Sigmoid colon (tissue), 7 donors: ENCODE results near the gene TAF6L. TPM values are rescaled to one million over a fixed set of nuclear protein-coding genes. Genes with fewer than 3 reads are reported as not detected.

Experiments used
- DNase-seq: peaks from one replicate; pipeline ENCODE4 v3.0.0-alpha.2; 2019
- H3K27ac ChIP-seq, 4 donors: fragments of 200-600 bp; sonication (generic); one replicate each; pipeline ENCODE4 v1.5.1; 2016 to 2019; ENCODE audit warnings: mild to moderate bottlenecking in 1 of 4
- H3K27me3 ChIP-seq, 3 donors: fragments of 200-600 bp; sonication (generic); one replicate each; pipeline ENCODE4 v1.5.1; 2019; ENCODE audit warnings: mild to moderate bottlenecking in 1 of 3
- H3K36me3 ChIP-seq, 4 donors: fragments of 200-600 bp; sonication (generic); one replicate each; pipeline ENCODE4 v1.5.1; 2016 to 2019
- H3K4me1 ChIP-seq, 4 donors: fragments of 200-600 bp; sonication (generic); one replicate each; pipeline ENCODE4 v1.5.1; 2017 to 2019
- H3K4me3 ChIP-seq, 4 donors: fragments of 200-600 bp; sonication (generic); one replicate each; pipeline ENCODE4 v1.5.1; 2017 to 2019; ENCODE audit warnings: mild to moderate bottlenecking in 2 of 4, moderate library complexity in 1 of 4
- H3K9me3 ChIP-seq, 4 donors: fragments of 200-600 bp in 3 of 4; sonication (generic) in 3 of 4; one replicate each; pipeline versions ENCODE4 v1.5.1 to v1.6.1; 2013 to 2019
- EP300 ChIP-seq, 4 donors: sonication (generic); formaldehyde crosslinking; IDR thresholded peaks; one replicate each; pipeline ENCODE4 v1.6.1; 2017; ENCODE audit warnings: antibody characterized with exemption in 4 of 4
- POLR2A ChIP-seq, 2 donors: fragments of 450-650 bp; IDR thresholded peaks; one replicate each; pipeline ENCODE4 v1.6.1; 2016; ENCODE audit warnings: antibody characterized with exemption in 2 of 2, mild to moderate bottlenecking in 2 of 2, moderate library complexity in 2 of 2
- POLR2AphosphoS5 ChIP-seq, 4 donors: sonication (generic); formaldehyde crosslinking; IDR thresholded peaks; one replicate each; pipeline ENCODE4 v1.6.1; 2017; ENCODE audit warnings: antibody characterized with exemption in 4 of 4
- WGBS, 2 donors: extraction: QIAGEN DNeasy Blood & Tissue Kit; methylation state at CpG; one replicate each; pipeline ENCODE4 v1.1.7; 2013; 5-methylcytosine and 5-hydroxymethylcytosine counted together
- intact Hi-C: fragments of 100-400 bp; cut with DNase I; formaldehyde crosslinking; loops from one replicate; pipeline ENCODE4 v1.15.1; 2023
- polyA plus RNA-seq, 3 donors: library from polyadenylated mRNA; stranded (reverse); fragments of 200-250 nt; gene quantifications; one replicate each; pipeline ENCODE4 v1.2.3, GENCODE V29; 2013
- small RNA-seq, 3 donors: library from RNA; depleted of rRNA; stranded (forward); fragments of <200 nt; gene quantifications; one replicate each; pipeline ENCODE3, GENCODE V24; 2016
- total RNA-seq, 4 donors: library from RNA; depleted of rRNA; stranded (reverse); fragments of >200 nt; gene quantifications; one replicate each; pipeline ENCODE4 v1.1.0, GENCODE V29; 2016
- TF ChIP-seq, protein P1 (sequence below), 4 experiments: fragments of 450-650 bp in 3 of 4; fragments of 200-600 bp in 1 of 4; IDR thresholded peaks; one replicate each; pipeline ENCODE4 v1.5.1; 2016 to 2019; ENCODE audit warnings: antibody characterized with exemption in 4 of 4, mild to moderate bottlenecking in 3 of 4, moderate library complexity in 2 of 4
- donor health status: healthy with polysubstance abuse.
- donor health status: Bipolar disorder and iron deficiency.
- donor health status: healthy.

TAF6L gene
- total and polyA plus RNA-seq, 7 donors = 3.0 to 20.7 (median 13.5) TPM

DNA sequence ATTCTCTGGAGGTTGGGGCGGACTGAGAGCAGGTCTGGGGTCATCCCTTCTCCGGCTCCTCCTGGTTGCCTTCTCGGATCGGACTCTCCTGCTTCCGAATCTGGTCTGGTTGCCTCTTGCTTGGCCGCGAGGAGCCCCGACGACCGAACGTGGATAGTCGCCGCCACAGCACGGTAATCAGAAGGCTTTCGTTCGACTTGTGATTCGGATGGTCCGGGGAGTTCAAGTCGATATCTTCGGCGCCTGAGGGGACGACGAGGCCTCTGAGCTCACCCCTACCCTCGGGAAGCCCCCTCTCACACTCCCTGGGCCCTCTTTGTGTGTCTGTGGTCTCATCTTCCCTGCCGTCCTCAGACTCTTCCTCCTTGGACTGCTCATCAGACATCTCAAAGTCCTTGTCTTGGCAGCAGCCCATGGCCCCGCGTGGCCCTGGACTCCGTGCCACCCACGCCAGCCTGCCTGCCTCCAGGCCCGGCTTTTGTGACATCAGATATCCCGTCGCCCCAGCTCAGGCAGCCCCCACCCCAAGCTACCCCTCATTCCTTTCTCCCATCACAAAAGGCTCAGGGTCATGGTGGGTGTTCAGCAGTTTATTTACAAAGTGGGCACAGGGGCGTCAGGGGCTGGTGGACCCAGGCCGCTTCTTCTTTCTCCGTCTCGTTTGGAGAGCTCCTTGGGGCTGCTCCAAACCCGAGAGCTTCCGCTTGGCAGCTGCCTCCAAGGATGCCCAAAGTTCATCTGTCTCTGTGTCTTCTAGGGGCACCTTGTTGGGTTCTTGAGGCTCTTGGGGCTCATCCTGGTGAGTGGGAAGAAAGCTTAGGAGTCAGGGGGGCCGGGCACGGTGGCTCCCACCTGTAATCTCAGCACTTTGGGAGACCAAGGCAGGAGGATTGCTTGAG is 61.4 kb downstream of the TAF6L start, which contains the start of gene TEX54:
TEX54 (minus strand) TSS at position 506 of the 899 bp plus-strand sequence.
- intact Hi-C loops = loop anchor here (5.0 kb wide), 2 partner anchors 40 to 105 kb away; partner anchors contain the start of genes HNRNPUL2, TMEM223 and TTC9C
- Histone ChIP-seq H3K4me3 (peak within 1 kb of the TSS; percentile 77 to 90 (median 84)), H3K27ac (peak within 1 kb of the TSS; percentile 95 to 99 (median 96)), H3K9me3 (no peaks in the 10 kb centered on the region), H3K36me3 (peaks cover 3 to 45% (median 12%) of the 10 kb centered on the region in 4 donors), H3K27me3 (no peaks in the 10 kb centered on the region), H3K4me1 (peaks cover 0 to 54% (median 45%) of the 10 kb centered on the region in 4 donors)
- WGBS, 2 donors = 9 to 20% methylated on average over 40 of the region's 40 CpGs
- DNase-seq = peak; percentile 75
- TF ChIP-seq EP300 (IDR thresholded peaks at IDR 0.05) = no peak
- no peak for TF ChIP-seq POLR2AphosphoS5 (IDR thresholded peaks at IDR 0.05)
- TF ChIP-seq POLR2A (IDR thresholded peaks at IDR 0.05) = no peak
- TF ChIP-seq, protein P1, sequence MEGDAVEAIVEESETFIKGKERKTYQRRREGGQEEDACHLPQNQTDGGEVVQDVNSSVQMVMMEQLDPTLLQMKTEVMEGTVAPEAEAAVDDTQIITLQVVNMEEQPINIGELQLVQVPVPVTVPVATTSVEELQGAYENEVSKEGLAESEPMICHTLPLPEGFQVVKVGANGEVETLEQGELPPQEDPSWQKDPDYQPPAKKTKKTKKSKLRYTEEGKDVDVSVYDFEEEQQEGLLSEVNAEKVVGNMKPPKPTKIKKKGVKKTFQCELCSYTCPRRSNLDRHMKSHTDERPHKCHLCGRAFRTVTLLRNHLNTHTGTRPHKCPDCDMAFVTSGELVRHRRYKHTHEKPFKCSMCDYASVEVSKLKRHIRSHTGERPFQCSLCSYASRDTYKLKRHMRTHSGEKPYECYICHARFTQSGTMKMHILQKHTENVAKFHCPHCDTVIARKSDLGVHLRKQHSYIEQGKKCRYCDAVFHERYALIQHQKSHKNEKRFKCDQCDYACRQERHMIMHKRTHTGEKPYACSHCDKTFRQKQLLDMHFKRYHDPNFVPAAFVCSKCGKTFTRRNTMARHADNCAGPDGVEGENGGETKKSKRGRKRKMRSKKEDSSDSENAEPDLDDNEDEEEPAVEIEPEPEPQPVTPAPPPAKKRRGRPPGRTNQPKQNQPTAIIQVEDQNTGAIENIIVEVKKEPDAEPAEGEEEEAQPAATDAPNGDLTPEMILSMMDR (IDR thresholded peaks at IDR 0.05) = no peak

DNA sequence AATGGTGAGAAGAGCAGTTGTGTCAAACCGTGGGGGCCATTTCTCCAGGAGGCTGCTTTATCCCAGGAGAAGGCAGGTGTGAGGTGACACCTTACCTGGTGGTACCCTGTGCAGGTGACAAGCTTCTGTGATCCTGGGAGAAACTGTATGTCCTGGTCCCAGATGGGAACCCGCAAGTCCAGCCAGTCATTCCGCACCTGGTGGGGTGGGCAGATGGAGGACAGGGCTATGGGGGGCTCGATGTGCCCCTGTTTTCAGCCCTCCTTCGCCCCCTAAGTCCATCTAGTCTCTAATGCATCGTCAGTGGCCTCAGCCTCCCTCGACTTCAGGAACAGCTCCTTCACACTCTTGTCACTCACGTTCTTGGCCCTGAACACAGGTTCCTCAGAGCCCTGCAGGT is 64.1 kb downstream of the TAF6L start:
- intact Hi-C loops = no loop called here
- Histone ChIP-seq H3K27ac (no peak overlapping the region), H3K4me1 (peaks cover 0 to 54% (median 37%) of the 10 kb centered on the region in 4 donors), H3K27me3 (no peaks in the 10 kb centered on the region), H3K9me3 (no peaks in the 10 kb centered on the region), H3K36me3 (peaks cover 0 to 35% (median 9%) of the 10 kb centered on the region in 4 donors), H3K4me3 (no peak overlapping the region)
- no peak for DNase-seq
- WGBS, 2 donors = 87 to 90% methylated on average over 8 of the region's 8 CpGs
- TF ChIP-seq EP300 (IDR thresholded peaks at IDR 0.05) = no peak
- TF ChIP-seq POLR2A (IDR thresholded peaks at IDR 0.05) = no peak
- no peak for TF ChIP-seq POLR2AphosphoS5 (IDR thresholded peaks at IDR 0.05)
- TF ChIP-seq, protein P1 (IDR thresholded peaks at IDR 0.05) = no peak

Small RNAs within 50 kb of the gene (small RNA-seq; reads per million reads assigned to genes)
- gene MIR6514 = 0.36 to 0.66 (median 0.65) reads per million in 3 donors
- gene RNU6-118P = 0 reads per million in 3 donors

Other genes with a start within 250 kb of the TAF6L start
Only the 30 nearest of the 31 such genes appear.
- gene AHNAK, start 224.6 kb upstream of the TAF6L start, total RNA-seq = 1,000 to 10,000 TPM in 2 of 4 donors, 100 to 1,000 TPM in 2; 751 to 1,294 (median 1,065) TPM
- gene AHNAK, start 224.6 kb upstream of the TAF6L start, polyA plus RNA-seq = 100 to 1,000 TPM in 1 of 3 donors, 10 to 100 TPM in 2; 82.3 to 141 (median 85.5) TPM
- 1,000 to 10,000 TPM; 1,344 to 1,788 (median 1,576) TPM for gene EEF1G, start 197.5 kb upstream of the TAF6L start, total RNA-seq
- gene EEF1G, start 197.5 kb upstream of the TAF6L start, polyA plus RNA-seq = 1,000 to 10,000 TPM; 1,418 to 2,108 (median 1,957) TPM
- gene TUT1, start 179.9 kb upstream of the TAF6L start, total RNA-seq = 1 to 10 TPM; 5.4 to 7.1 (median 6.2) TPM
- 10 to 100 TPM in 1 of 3 donors, 1 to 10 TPM in 2; 5.3 to 16.8 (median 6.0) TPM for gene TUT1, start 179.9 kb upstream of the TAF6L start, polyA plus RNA-seq
- 10 to 100 TPM; 50.1 to 62.2 (median 58.1) TPM for gene MTA2, start 169.5 kb upstream of the TAF6L start, total RNA-seq
- 10 to 100 TPM; 28.8 to 86.3 (median 36.1) TPM for gene MTA2, start 169.5 kb upstream of the TAF6L start, polyA plus RNA-seq
- 10 to 100 TPM; 19.6 to 39.5 (median 30.2) TPM for gene EML3, start 158.6 kb upstream of the TAF6L start, total RNA-seq
- gene EML3, start 158.6 kb upstream of the TAF6L start, polyA plus RNA-seq = 10 to 100 TPM; 10.6 to 50.7 (median 16.2) TPM
- gene ROM1, start 158.1 kb upstream of the TAF6L start, total RNA-seq = 10 to 100 TPM in 2 of 4 donors, 1 to 10 TPM in 2; 5.3 to 13.8 (median 10.1) TPM
- gene ROM1, start 158.1 kb upstream of the TAF6L start, polyA plus RNA-seq = 10 to 100 TPM in 1 of 3 donors, 1 to 10 TPM in 2; 3.0 to 14.2 (median 3.2) TPM
- 10 to 100 TPM; 11.1 to 26.3 (median 16.8) TPM for gene B3GAT3, start 149.4 kb upstream of the TAF6L start, total RNA-seq
- 10 to 100 TPM in 2 of 3 donors, 1 to 10 TPM in 1; 9.7 to 47.5 (median 11.4) TPM for gene B3GAT3, start 149.4 kb upstream of the TAF6L start, polyA plus RNA-seq
- gene GANAB, start 124.8 kb upstream of the TAF6L start, total RNA-seq = 100 to 1,000 TPM in 1 of 4 donors, 10 to 100 TPM in 3; 67.4 to 111 (median 77.9) TPM
- gene GANAB, start 124.8 kb upstream of the TAF6L start, polyA plus RNA-seq = 100 to 1,000 TPM in 1 of 3 donors, 10 to 100 TPM in 2; 12.6 to 163 (median 37.9) TPM
- gene INTS5, start 118.1 kb upstream of the TAF6L start, total RNA-seq = 10 to 100 TPM; 11.2 to 13.2 (median 12.1) TPM
- gene INTS5, start 118.1 kb upstream of the TAF6L start, polyA plus RNA-seq = 10 to 100 TPM in 1 of 3 donors, 1 to 10 TPM in 2; 7.8 to 14.8 (median 8.8) TPM
- 10 to 100 TPM; 24.6 to 47.4 (median 26.9) TPM for gene C11orf98, start 106.2 kb upstream of the TAF6L start, total RNA-seq
- gene C11orf98, start 106.2 kb upstream of the TAF6L start, polyA plus RNA-seq = 100 to 1,000 TPM; 166 to 183 (median 176) TPM
- 1 to 10 TPM; 2.9 to 6.1 (median 4.0) TPM for gene CSKMT, start 106.1 kb upstream of the TAF6L start, total RNA-seq
- gene CSKMT, start 106.1 kb upstream of the TAF6L start, polyA plus RNA-seq = 10 to 100 TPM in 1 of 3 donors, 1 to 10 TPM in 2; 1.2 to 19.4 (median 4.9) TPM
- 1 to 10 TPM; 4.9 to 9.7 (median 8.2) TPM for gene UQCC3, start 99.7 kb upstream of the TAF6L start, total RNA-seq
- 10 to 100 TPM; 15.8 to 19.8 (median 18.0) TPM for gene UQCC3, start 99.7 kb upstream of the TAF6L start, polyA plus RNA-seq
- 1 to 10 TPM; 2.0 to 4.1 (median 3.7) TPM for gene LBHD1, start 99.1 kb upstream of the TAF6L start, total RNA-seq
- 10 to 100 TPM in 1 of 3 donors, 1 to 10 TPM in 2; 3.0 to 12.9 (median 5.8) TPM for gene LBHD1, start 99.1 kb upstream of the TAF6L start, polyA plus RNA-seq
- gene UBXN1, start 92.3 kb upstream of the TAF6L start, total RNA-seq = 100 to 1,000 TPM; 174 to 298 (median 199) TPM
- 100 to 1,000 TPM; 132 to 188 (median 174) TPM for gene UBXN1, start 92.3 kb upstream of the TAF6L start, polyA plus RNA-seq
- 10 to 100 TPM; 28.5 to 40.4 (median 32.1) TPM for gene LRRN4CL, start 81.9 kb upstream of the TAF6L start, total RNA-seq
- gene LRRN4CL, start 81.9 kb upstream of the TAF6L start, polyA plus RNA-seq = 1 to 10 TPM in 2 of 3 donors, under 1 TPM in 1; 0.23 to 3.1 (median 3.0) TPM
- 10 to 100 TPM; 35.5 to 69.8 (median 50.2) TPM for gene BSCL2, start 64.0 kb upstream of the TAF6L start, total RNA-seq
- 10 to 100 TPM; 18.0 to 72.3 (median 27.0) TPM for gene BSCL2, start 64.0 kb upstream of the TAF6L start, polyA plus RNA-seq
- gene GNG3, start 63.7 kb upstream of the TAF6L start, total RNA-seq = 1 to 10 TPM in 3 of 4 donors, not detected in 1; 1.4 to 5.0 (median 2.8) TPM
- 1 to 10 TPM in 2 of 3 donors, not detected in 1; 1.2 to 2.7 TPM for gene GNG3, start 63.7 kb upstream of the TAF6L start, polyA plus RNA-seq
- 10 to 100 TPM; 22.9 to 30.7 (median 25.3) TPM for gene HNRNPUL2, start 43.9 kb upstream of the TAF6L start, total RNA-seq
- gene HNRNPUL2, start 43.9 kb upstream of the TAF6L start, polyA plus RNA-seq = 10 to 100 TPM; 36.6 to 54.3 (median 37.5) TPM
- gene TTC9C, start 42.9 kb upstream of the TAF6L start, total RNA-seq = 10 to 100 TPM; 21.9 to 39.9 (median 24.2) TPM
- 10 to 100 TPM; 27.6 to 30.4 (median 27.7) TPM for gene TTC9C, start 42.9 kb upstream of the TAF6L start, polyA plus RNA-seq
- gene ZBTB3, start 17.2 kb upstream of the TAF6L start, total RNA-seq = 10 to 100 TPM in 1 of 4 donors, 1 to 10 TPM in 3; 6.6 to 12.1 (median 7.7) TPM
- gene ZBTB3, start 17.2 kb upstream of the TAF6L start, polyA plus RNA-seq = 1 to 10 TPM; 1.2 to 5.0 (median 1.8) TPM
- gene POLR2G, start 9.8 kb upstream of the TAF6L start, total RNA-seq = 10 to 100 TPM; 42.7 to 59.5 (median 53.6) TPM
- 100 to 1,000 TPM in 1 of 3 donors, 10 to 100 TPM in 2; 73.5 to 111 (median 95.5) TPM for gene POLR2G, start 9.8 kb upstream of the TAF6L start, polyA plus RNA-seq
- 10 to 100 TPM; 38.2 to 49.6 (median 43.0) TPM for gene TMEM179B, start 16.0 kb downstream of the TAF6L start, total RNA-seq
- 10 to 100 TPM; 27.0 to 63.9 (median 38.4) TPM for gene TMEM179B, start 16.0 kb downstream of the TAF6L start, polyA plus RNA-seq
- 10 to 100 TPM; 16.0 to 27.1 (median 24.1) TPM for gene TMEM223, start 20.6 kb downstream of the TAF6L start, total RNA-seq
- 10 to 100 TPM in 2 of 3 donors, 1 to 10 TPM in 1; 9.0 to 30.9 (median 15.5) TPM for gene TMEM223, start 20.6 kb downstream of the TAF6L start, polyA plus RNA-seq
- 10 to 100 TPM; 33.2 to 68.1 (median 43.0) TPM for gene NXF1, start 34.0 kb downstream of the TAF6L start, total RNA-seq
- 10 to 100 TPM; 20.3 to 63.3 (median 22.8) TPM for gene NXF1, start 34.0 kb downstream of the TAF6L start, polyA plus RNA-seq
- 10 to 100 TPM; 27.1 to 37.8 (median 31.2) TPM for gene STX5, start 60.7 kb downstream of the TAF6L start, total RNA-seq
- 10 to 100 TPM; 27.8 to 31.2 (median 28.9) TPM for gene STX5, start 60.7 kb downstream of the TAF6L start, polyA plus RNA-seq
- gene TEX54, start 61.4 kb downstream of the TAF6L start, total RNA-seq = 1 to 10 TPM in 1 of 4 donors, not detected in 3; 2.1 TPM
- not detected for gene TEX54, start 61.4 kb downstream of the TAF6L start, polyA plus RNA-seq
- 10 to 100 TPM; 22.8 to 39.7 (median 34.7) TPM for gene WDR74, start 68.2 kb downstream of the TAF6L start, total RNA-seq
- gene WDR74, start 68.2 kb downstream of the TAF6L start, polyA plus RNA-seq = 10 to 100 TPM; 11.6 to 47.6 (median 24.0) TPM
- gene SLC3A2, start 109.5 kb downstream of the TAF6L start, total RNA-seq = 10 to 100 TPM; 44.0 to 70.4 (median 50.4) TPM
- gene SLC3A2, start 109.5 kb downstream of the TAF6L start, polyA plus RNA-seq = 100 to 1,000 TPM in 1 of 3 donors, 10 to 100 TPM in 2; 16.8 to 128 (median 39.1) TPM
- gene CHRM1, start 150.0 kb downstream of the TAF6L start, total RNA-seq = under 1 TPM; 0.16 to 0.55 (median 0.38) TPM
- gene CHRM1, start 150.0 kb downstream of the TAF6L start, polyA plus RNA-seq = under 1 TPM in 1 of 3 donors, not detected in 2; 0.60 TPM
- not detected for gene SLC22A6, start 213.6 kb downstream of the TAF6L start, total RNA-seq
- not detected for gene SLC22A6, start 213.6 kb downstream of the TAF6L start, polyA plus RNA-seq